GM12892 (cell line): Measurements from ENCODE around the gene HOXC5.

Source experiments
- POLR2A ChIP-seq: IDR thresholded peaks from 2 replicates; pipeline ENCODE4 v1.6.1; 2011; ENCODE audit warnings: low read depth, low read length, control low read depth
- POLR2AphosphoS5 ChIP-seq: IDR thresholded peaks from 2 replicates; pipeline ENCODE4 v1.6.1; 2011; ENCODE audit warnings: low read depth, low read length, control low read depth
- TAF1 ChIP-seq: IDR thresholded peaks from 2 replicates; pipeline ENCODE4 v1.6.1; 2011; ENCODE audit warnings: low read depth, mild to moderate bottlenecking, control low read depth, low read length, borderline replicate concordance

DNA sequence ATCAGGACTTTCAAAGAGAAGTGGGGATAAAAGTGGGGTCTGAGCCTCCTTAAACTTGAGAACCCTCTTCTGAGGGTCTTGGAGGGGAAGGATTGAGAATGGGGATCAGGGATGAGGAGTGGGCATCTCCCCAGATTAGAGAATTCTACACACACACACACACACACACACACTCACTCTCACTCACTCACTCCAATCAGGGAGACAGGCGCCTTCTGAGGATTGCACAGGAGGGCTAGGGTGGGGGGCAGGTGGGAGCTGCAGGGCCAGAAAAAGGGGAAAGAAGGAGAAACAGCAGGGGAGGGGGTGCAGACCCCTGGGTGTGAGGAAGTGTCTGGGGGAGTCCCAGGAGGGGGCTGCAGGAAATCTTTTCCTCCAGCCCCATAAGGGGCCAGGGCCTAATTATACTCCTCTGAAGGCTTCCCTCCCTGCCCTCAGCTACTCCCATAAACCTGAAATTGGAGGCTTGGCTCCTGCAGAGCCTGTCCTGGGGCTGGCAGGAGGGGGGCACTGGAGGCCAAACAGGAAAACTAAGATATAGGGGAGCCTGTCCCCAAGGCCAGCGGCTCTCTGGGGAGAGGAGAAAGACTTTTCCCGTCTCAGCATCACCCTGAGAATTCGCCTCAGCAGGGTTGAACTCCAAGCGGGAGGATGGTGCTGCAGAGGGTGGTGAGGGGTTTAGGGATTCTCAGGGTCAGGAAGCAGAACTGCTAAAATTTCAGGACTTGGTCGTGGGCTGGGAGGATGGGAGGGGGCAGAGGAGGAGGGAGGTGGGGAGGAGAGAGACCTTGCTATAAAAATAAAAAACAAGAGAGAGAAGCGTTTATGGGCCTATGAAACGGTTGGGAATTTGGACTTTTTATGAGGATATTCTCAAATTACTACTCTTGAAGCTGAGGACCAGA is 31.3 kb upstream of the HOXC5 start:
- no peak for TF ChIP-seq POLR2A
- no peak for TF ChIP-seq POLR2AphosphoS5
- no peak for TF ChIP-seq TAF1
